Measurements from ENCODE around the gene TUBA4A. TPM values are rescaled to one million over a fixed set of nuclear protein-coding genes. Genes with fewer than 3 reads are reported as not detected.

The TUBA4A gene
- total and polyA plus RNA-seq, 9 of the 15 experiments (the other 6 are each of a cell fraction or from before 2014, with no cell fraction given), result 25.1 to 174 (median 42.4) TPM

- TF ChIP-seq ZMIZ1 (IDR thresholded peaks at IDR 0.05; ENCODE audit: low read depth in 2 of 2, low read length in 2 of 2) (no peak), ZFPM2 (CRISPR knock-in tag; IDR thresholded peaks at IDR 0.05) (0 out of 2 replicates have a peak, but pooled peaks have one; percentile 18), SP1 (CRISPR knock-in tag; IDR thresholded peaks at IDR 0.05) (peak; percentile 5; the same call in 1 of the 2 replicates), HNRNPLL (IDR thresholded peaks at IDR 0.05; ENCODE audit: low read depth, low read length, poor library complexity, severe bottlenecking) (peak; percentile 11), TOE1 (IDR thresholded peaks at IDR 0.05; ENCODE audit: borderline replicate concordance) (no peak), TOE1 (CRISPR knock-in tag; IDR thresholded peaks at IDR 0.05; ENCODE audit: borderline replicate concordance, low read depth) (no peak), NFYB (IDR thresholded peaks at IDR 0.05; ENCODE audit: extremely low read depth, insufficient read length) (no peak), RERE (CRISPR knock-in tag; IDR thresholded peaks at IDR 0.05; ENCODE audit: borderline replicate concordance) (0 out of 2 replicates have a peak, but pooled peaks have one; percentile 59), DNMT1 (IDR thresholded peaks at IDR 0.05) (no peak), RFX7 (CRISPR knock-in tag; IDR thresholded peaks at IDR 0.05) (0 out of 2 replicates have a peak, but pooled peaks have one; percentile 28), TGIF2 (CRISPR knock-in tag; IDR thresholded peaks at IDR 0.05) (0 out of 2 replicates have a peak, but pooled peaks have one; percentile 79), HNRNPL (IDR thresholded peaks at IDR 0.05; ENCODE audit: low read depth, low read length) (peak; percentile 43; the same call in 1 of the 2 replicates), E2F1 (CRISPR knock-in tag; IDR thresholded peaks at IDR 0.05) (0 out of 2 replicates have a peak, but pooled peaks have one; percentile 11), RFX1 (IDR thresholded peaks at IDR 0.05) (peak; percentile 68), ZNF263 (CRISPR knock-in tag; IDR thresholded peaks at IDR 0.05; ENCODE audit: borderline replicate concordance) (0 out of 2 replicates have a peak, but pooled peaks have one; percentile 11)
- TF ChIP-seq, protein P1, sequence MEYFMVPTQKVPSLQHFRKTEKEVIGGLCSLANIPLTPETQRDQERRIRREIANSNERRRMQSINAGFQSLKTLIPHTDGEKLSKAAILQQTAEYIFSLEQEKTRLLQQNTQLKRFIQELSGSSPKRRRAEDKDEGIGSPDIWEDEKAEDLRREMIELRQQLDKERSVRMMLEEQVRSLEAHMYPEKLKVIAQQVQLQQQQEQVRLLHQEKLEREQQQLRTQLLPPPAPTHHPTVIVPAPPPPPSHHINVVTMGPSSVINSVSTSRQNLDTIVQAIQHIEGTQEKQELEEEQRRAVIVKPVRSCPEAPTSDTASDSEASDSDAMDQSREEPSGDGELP (CRISPR knock-in tag; IDR thresholded peaks at IDR 0.05; ENCODE audit: borderline replicate concordance), result peak; percentile 72; the same call in 1 of the 2 replicates
Measured at GRCh38 chr2:219218217-219218731, 35.4 kb downstream of the TUBA4A start (continued).
